Astrocyte of the hippocampus (primary cell): Measurements from ENCODE around the gene CLEC2A.
"Not testable (repeated sequence)": the region's sequence is repeated elsewhere in the genome, so short reads cannot be mapped to it uniquely, and the experiment has no call there.

Source experiments
- DNase-seq: peaks from one replicate; pipeline ENCODE4 v3.0.0; 2011; ENCODE audit warnings: low read depth, low spot score

CLEC2A gene

GRCh38 chr12:9932270-9932669, at the start of gene CLEC2A:
CLEC2A (minus strand) TSS chr12:9932370; CDS start chr12:9932329, 41 bp downstream.
- no peak for DNase-seq

- no peak for DNase-seq
Observed at GRCh38 chr12:9980126-9980525, 48.0 kb upstream of the CLEC2A start.

- no peak for DNase-seq
Observed at GRCh38 chr12:9977916-9978315, 45.7 kb upstream of the CLEC2A start.

GRCh38 chr12:9976626-9977025, 44.5 kb upstream of the CLEC2A start:
- not testable (repeated sequence) for DNase-seq

- no peak for DNase-seq
Observed at GRCh38 chr12:9975614-9976013, 43.4 kb upstream of the CLEC2A start.

- DNase-seq = not testable (repeated sequence)
Observed at GRCh38 chr12:9974731-9975130, 42.6 kb upstream of the CLEC2A start.

- DNase-seq = no peak
Observed at GRCh38 chr12:9973949-9974348, 41.8 kb upstream of the CLEC2A start.

- DNase-seq = no peak
Observed at GRCh38 chr12:9971181-9971580, 39.0 kb upstream of the CLEC2A start, which contains the start of gene CLEC12A. CLEC12A (plus strand) TSS chr12:9971409; CDS start chr12:9971597, 188 bp downstream.

GRCh38 chr12:9969673-9970072, 37.5 kb upstream of the CLEC2A start:
- DNase-seq = no peak

- DNase-seq = no peak
Observed at GRCh38 chr12:9961901-9962300, 29.7 kb upstream of the CLEC2A start.

GRCh38 chr12:9961106-9961505, 28.9 kb upstream of the CLEC2A start:
- DNase-seq = peak; percentile 4

- no peak for DNase-seq
Observed at GRCh38 chr12:9960590-9960989, 28.4 kb upstream of the CLEC2A start.

GRCh38 chr12:9957834-9958233, 25.7 kb upstream of the CLEC2A start:
- no peak for DNase-seq

- DNase-seq = not testable (repeated sequence)
Observed at GRCh38 chr12:9952954-9953729, 21.0 kb upstream of the CLEC2A start.

- no peak for DNase-seq
Observed at GRCh38 chr12:9951026-9951675, 19.0 kb upstream of the CLEC2A start.

GRCh38 chr12:9948606-9949296, 16.6 kb upstream of the CLEC2A start:
- DNase-seq = no peak

- DNase-seq = no peak
Observed at GRCh38 chr12:9947674-9948073, 15.5 kb upstream of the CLEC2A start.

GRCh38 chr12:9944391-9944790, 12.2 kb upstream of the CLEC2A start:
- no peak for DNase-seq

- DNase-seq = peak; percentile 4
Observed at GRCh38 chr12:9943240-9943639, 11.1 kb upstream of the CLEC2A start.

GRCh38 chr12:9941838-9942237, 9.7 kb upstream of the CLEC2A start:
- no peak for DNase-seq

GRCh38 chr12:9940375-9940774, 8.2 kb upstream of the CLEC2A start:
- DNase-seq = no peak

- DNase-seq = no peak
Observed at GRCh38 chr12:9936591-9936990, 4.4 kb upstream of the CLEC2A start.
